Measurements from ENCODE around the gene EZH2. TPM values are rescaled to one million over a fixed set of nuclear protein-coding genes. Genes with fewer than 3 reads are reported as not detected.

EZH2 gene
- total and polyA plus RNA-seq, 12 donors: 0.53 to 4.6 (median 1.4) TPM

GRCh38 chr7:148903504-148903903, 19.4 kb upstream of the EZH2 start:
- peaks cover 0 to 17% (median 7%) of the 10 kb centered on the region in 7 donors for H3K27me3 ChIP-seq
- no peaks in the 10 kb centered on the region for H3K4me1 ChIP-seq
- no peak overlapping the region for H3K4me3 ChIP-seq
- no peaks in the 10 kb centered on the region for H3K36me3 ChIP-seq
- no peak for TF ChIP-seq CTCF (IDR thresholded peaks at IDR 0.05)
- WGBS, 2 donors: 96 to 97% methylated on average over 1 of the region's 1 CpG
- ATAC-seq (no peak), DNase-seq (no peak)
- H3K9me3 ChIP-seq: no peaks in the 10 kb centered on the region
- intact Hi-C loops (cut with DNase I): no loop called here
- no peak overlapping the region for H3K27ac ChIP-seq

- intact Hi-C loops (cut with DNase I): no loop called here
- 80% methylated on average over 3 of the region's 3 CpGs for WGBS, 2 donors
- DNase-seq (no peak), ATAC-seq (no peak)
- Histone ChIP-seq H3K9me3 (no peaks in the 10 kb centered on the region), H3K4me3 (no peak overlapping the region), H3K27ac (no peak overlapping the region), H3K36me3 (no peaks in the 10 kb centered on the region), H3K27me3 (peaks cover 0 to 23% (median 8%) of the 10 kb centered on the region in 7 donors), H3K4me1 (no peaks in the 10 kb centered on the region)
- no peak for TF ChIP-seq CTCF (IDR thresholded peaks at IDR 0.05)
Observed at GRCh38 chr7:148901178-148901577, 17.1 kb upstream of the EZH2 start.

GRCh38 chr7:148898845-148899484, 14.9 kb upstream of the EZH2 start:
- ATAC-seq: no peak
- Histone ChIP-seq H3K9me3 (no peaks in the 10 kb centered on the region), H3K4me3 (no peak overlapping the region), H3K36me3 (no peaks in the 10 kb centered on the region), H3K4me1 (no peaks in the 10 kb centered on the region), H3K27ac (no peak overlapping the region), H3K27me3 (peaks cover 0 to 35% (median 12%) of the 10 kb centered on the region in 7 donors)
- DNase-seq: no peak
- intact Hi-C loops (cut with DNase I): no loop called here
- 38 to 51% methylated on average over 6 of the region's 6 CpGs for WGBS, 2 donors
- TF ChIP-seq CTCF (IDR thresholded peaks at IDR 0.05): no peak

GRCh38 chr7:148894591-148894990, 10.5 kb upstream of the EZH2 start:
- no peak overlapping the region for H3K27ac ChIP-seq
- peaks cover 0 to 37% (median 15%) of the 10 kb centered on the region in 7 donors for H3K27me3 ChIP-seq

More at GRCh38 chr7:148894591-148894990, 10.5 kb upstream of the EZH2 start:
- TF ChIP-seq CTCF (IDR thresholded peaks at IDR 0.05): no peak
- intact Hi-C loops (cut with DNase I): loop anchor here in 2 of 10 donors (5.0 kb wide), 2 partner anchors 33 to 38 kb away; no protein-coding TSS in a partner anchor
- no peaks in the 10 kb centered on the region for H3K9me3 ChIP-seq
- ATAC-seq (no peak), DNase-seq (no peak)
- no peak overlapping the region for H3K4me3 ChIP-seq
- H3K36me3 ChIP-seq: no peaks in the 10 kb centered on the region
- no peaks in the 10 kb centered on the region for H3K4me1 ChIP-seq
- WGBS, 2 donors: 60 to 63% methylated on average over 2 of the region's 2 CpGs
